Osteoblast (primary cell): ENCODE data around the gene ACTN3. TPM values are rescaled to one million over a fixed set of nuclear protein-coding genes. Genes with fewer than 3 reads are reported as not detected.

Source experiments
- DNase-seq: peaks from one replicate; pipeline ENCODE4 v3.0.0; 2011; ENCODE audit warnings: low spot score, mixed read lengths; ENCODE audit not compliant: insufficient read length; ENCODE audit errors: missing footprints
- H2AFZ ChIP-seq: 2 replicates; pipeline ENCODE4 v1.6.0; 2011; ENCODE audit warnings: mild to moderate bottlenecking, low read length
- H3K27ac ChIP-seq: 2 replicates; pipeline ENCODE4 v1.5.1; 2011; ENCODE audit warnings: mild to moderate bottlenecking, low read depth, low read length, moderate library complexity
- H3K27me3 ChIP-seq: 2 replicates; pipeline ENCODE4 v1.6.0; 2012; ENCODE audit warnings: mild to moderate bottlenecking, control low read depth, inconsistent platforms, low read length, moderate library complexity; ENCODE audit not compliant: insufficient read depth
- H3K36me3 ChIP-seq: 2 replicates; pipeline ENCODE4 v1.5.1; 2011; ENCODE audit warnings: mild to moderate bottlenecking, low read length, control low read depth, moderate library complexity; ENCODE audit not compliant: insufficient read depth
- H3K4me1 ChIP-seq: 2 replicates; pipeline ENCODE4 v1.5.1; 2011; ENCODE audit warnings: mild to moderate bottlenecking, low read length, control low read depth, moderate library complexity; ENCODE audit not compliant: insufficient read depth
- H3K4me2 ChIP-seq: 2 replicates; pipeline ENCODE4 v1.6.0; 2011; ENCODE audit warnings: mild to moderate bottlenecking, low read length; ENCODE audit not compliant: insufficient read depth
- H3K4me3 ChIP-seq: fragments of 200-600 bp; sonication (generic); 3 replicates; pipeline ENCODE4 v1.5.1; 2012; ENCODE audit warnings: mild to moderate bottlenecking, low read length, inconsistent platforms; ENCODE audit not compliant: insufficient read depth
- H3K79me2 ChIP-seq: 2 replicates; pipeline ENCODE4 v1.6.0; 2012; ENCODE audit warnings: mild to moderate bottlenecking, low read length, control low read depth, inconsistent platforms; ENCODE audit not compliant: insufficient read depth
- H3K9me3 ChIP-seq: 2 replicates; pipeline ENCODE4 v1.5.1; 2011; ENCODE audit warnings: low read depth, low read length, control low read depth
- H4K20me1 ChIP-seq: 2 replicates; pipeline ENCODE4 v1.6.0; 2012; ENCODE audit warnings: mild to moderate bottlenecking, low read length, control low read depth; ENCODE audit not compliant: insufficient read depth
- CTCF ChIP-seq: IDR thresholded peaks from 2 replicates; pipeline ENCODE4 v1.5.1; 2011; ENCODE audit warnings: mild to moderate bottlenecking, low read depth, low read length, moderate library complexity; ENCODE audit errors: extremely low read depth
- total RNA-seq: library from RNA; depleted of rRNA; stranded (reverse); fragments of >200 nt; gene quantifications from 2 replicates; pipeline ENCODE4 v1.2.3, GENCODE V29; 2012

The ACTN3 gene
- total RNA-seq, 1 donor: under 0.01 TPM

GRCh38 chr11:66524304-66525040 lies 22.2 kb upstream of the ACTN3 start:
- Histone ChIP-seq H3K36me3 (peaks cover 32% of the 10 kb centered on the region), H3K4me3 (no peak overlapping the region), H3K4me2 (no peak overlapping the region), H3K79me2 (no peaks in the 10 kb centered on the region), H3K27ac (no peak overlapping the region), H2AFZ (no peak overlapping the region), H4K20me1 (no peaks in the 10 kb centered on the region), H3K4me1 (no peaks in the 10 kb centered on the region), H3K27me3 (no peaks in the 10 kb centered on the region), H3K9me3 (no peaks in the 10 kb centered on the region)
- TF ChIP-seq CTCF: no peak
- DNase-seq: peak; percentile 77

- no peaks in the 10 kb centered on the region for H3K27me3 ChIP-seq
- no peaks in the 10 kb centered on the region for H3K9me3 ChIP-seq
- no peaks in the 10 kb centered on the region for H3K4me1 ChIP-seq
- peak; percentile 26 for DNase-seq
- TF ChIP-seq CTCF: no peak
- no peaks in the 10 kb centered on the region for H3K36me3 ChIP-seq
- no peaks in the 10 kb centered on the region for H4K20me1 ChIP-seq
- H3K4me2 ChIP-seq: no peak overlapping the region
- no peaks in the 10 kb centered on the region for H3K79me2 ChIP-seq
- no peak overlapping the region for H2AFZ ChIP-seq
- H3K4me3 ChIP-seq: no peak overlapping the region
- H3K27ac ChIP-seq: no peak overlapping the region
Measured at GRCh38 chr11:66529069-66529468, 17.6 kb upstream of the ACTN3 start.

- no peak for TF ChIP-seq CTCF
- H3K4me2 ChIP-seq: no peak overlapping the region
- no peaks in the 10 kb centered on the region for H3K4me1 ChIP-seq
Measured at GRCh38 chr11:66529655-66530054, 17.0 kb upstream of the ACTN3 start.

GRCh38 chr11:66530927-66531709 lies 15.6 kb upstream of the ACTN3 start:
- no peaks in the 10 kb centered on the region for H3K27me3 ChIP-seq
- H3K4me2 ChIP-seq: no peak overlapping the region
- TF ChIP-seq CTCF: no peak
- no peaks in the 10 kb centered on the region for H4K20me1 ChIP-seq
- H3K4me1 ChIP-seq: no peaks in the 10 kb centered on the region
- H3K27ac ChIP-seq: no peak overlapping the region
- no peaks in the 10 kb centered on the region for H3K9me3 ChIP-seq
- peak; percentile 30 for DNase-seq
- no peak overlapping the region for H2AFZ ChIP-seq
- no peak overlapping the region for H3K4me3 ChIP-seq
- no peaks in the 10 kb centered on the region for H3K79me2 ChIP-seq
- H3K36me3 ChIP-seq: peaks cover 7% of the 10 kb centered on the region

More at GRCh38 chr11:66529655-66530054, 17.0 kb upstream of the ACTN3 start:
- Histone ChIP-seq H3K36me3 (no peaks in the 10 kb centered on the region), H3K27ac (no peak overlapping the region), H3K4me3 (no peak overlapping the region), H4K20me1 (no peaks in the 10 kb centered on the region), H3K27me3 (no peaks in the 10 kb centered on the region), H2AFZ (no peak overlapping the region), H3K79me2 (no peaks in the 10 kb centered on the region), H3K9me3 (no peaks in the 10 kb centered on the region)
- DNase-seq: peak; percentile 0
